Measurements from ENCODE around the gene PRKCD. TPM values are rescaled to one million over a fixed set of nuclear protein-coding genes. Genes with fewer than 3 reads are reported as not detected.

PRKCD gene
- total and polyA plus RNA-seq, 2 of the 4 experiments (the other 2 are of a cell fraction): 4.3 to 19.0 TPM

- no peak for TF ChIP-seq MXI1 (IDR thresholded peaks at IDR 0.05; ENCODE audit: borderline replicate concordance, low read depth, low read length)
- TF ChIP-seq CHD1 (IDR thresholded peaks at IDR 0.05; ENCODE audit: low read depth, low read length): no peak
Measured at GRCh38 chr3:53200501-53201498, 39.8 kb downstream of the PRKCD start (continued).

- BruUV-seq (replicated peaks): no TSS peak
- H2BK15ac ChIP-seq (ENCODE audit: low read depth, low read length): no peak overlapping the region
- ChIA-PET CTCF (no interaction called here), POLR2A (ENCODE audit: unreplicated experiment) (no interaction called here)
- no peak overlapping the region for H3K4ac ChIP-seq (ENCODE audit: low read depth, low read length)
- no peak overlapping the region for H2BK5ac ChIP-seq (ENCODE audit: low read depth, low read length, poor library complexity, severe bottlenecking)
- no peak overlapping the region for H3K18ac ChIP-seq (ENCODE audit: low read depth, low read length)
- H2AFZ ChIP-seq (replicated peaks; ENCODE audit: low read length, poor library complexity): no peak overlapping the region
- in situ Hi-C loops (cut with MboI; ENCODE audit: low sequenced_read_pairs) (loop anchor here (25.0 kb wide), 1 partner anchor 510 kb away; no protein-coding TSS in a partner anchor), dilution Hi-C loops (cut with HindIII; ENCODE audit: low sequenced_read_pairs, unreplicated experiment) (no loop called here), intact Hi-C loops (cut with micrococcal nuclease) (no loop called here)
- H4K5ac ChIP-seq (ENCODE audit: low read depth, low read length): no peak overlapping the region
- H2BK120ac ChIP-seq (ENCODE audit: low read depth, low read length): no peak overlapping the region
- H3K27ac ChIP-seq (ENCODE audit: insufficient read depth, low read length): no peak overlapping the region
- ATAC-seq (ENCODE audit: low read depth) (no peak), DNase-seq (no peak)
- no peak overlapping the region for H3K9ac ChIP-seq (ENCODE audit: low read depth, low read length)
- no peaks in the 10 kb centered on the region for H3K9me3 ChIP-seq (ENCODE audit: control insufficient read depth, insufficient read depth, low read length)
- H3K36me3 ChIP-seq (ENCODE audit: control insufficient read depth, insufficient read depth, low read length): no peaks in the 10 kb centered on the region
- H3K27me3 ChIP-seq (ENCODE audit: control insufficient read depth, insufficient read depth, low read length): no peaks in the 10 kb centered on the region; the same call in 1 of the 2 replicates
- no peak overlapping the region for H3K56ac ChIP-seq (ENCODE audit: extremely low read depth, insufficient read depth, low read length)
- no peak overlapping the region for H3K14ac ChIP-seq (replicated peaks; ENCODE audit: low read depth, low read length)
- H3K4me1 ChIP-seq (ENCODE audit: control insufficient read depth, insufficient read depth, low read length): no peaks in the 10 kb centered on the region
- H2BK20ac ChIP-seq (ENCODE audit: low read depth, low read length): no peak overlapping the region
- H3K4me2 ChIP-seq (ENCODE audit: low read depth, low read length): no peak overlapping the region
- H4K20me1 ChIP-seq (ENCODE audit: insufficient read depth, low read length): no peaks in the 10 kb centered on the region
- H3K79me1 ChIP-seq (ENCODE audit: low read depth in 1 of 2, low read length in 2 of 2): no peaks in the 10 kb centered on the region
- no peak overlapping the region for H3K4me3 ChIP-seq (ENCODE audit: insufficient read depth, low read depth, low read length)
- no peak overlapping the region for H4K8ac ChIP-seq (ENCODE audit: low read depth in 2 of 2, low read length in 2 of 2)
- H3K23ac ChIP-seq (ENCODE audit: low read depth, low read length): no peak overlapping the region
- WGBS, 2 experiments (ENCODE audit: extremely low coverage in 2 of 2, insufficient read length in 1 of 2): 86% methylated on average over 7 of the region's 14 CpGs; no CpG with 5 or more reads in 1 of the 2 experiments
- H2AK5ac ChIP-seq (ENCODE audit: low read depth, low read length): no peak overlapping the region
- no peak overlapping the region for H2AK9ac ChIP-seq (replicated peaks; ENCODE audit: low read depth, low read length, poor library complexity)
- H4K91ac ChIP-seq (ENCODE audit: insufficient read depth, low read depth, low read length): no peak overlapping the region
- no peaks in the 10 kb centered on the region for H3K9me1 ChIP-seq (ENCODE audit: insufficient read depth, low read length)
- TF ChIP-seq, protein P1, sequence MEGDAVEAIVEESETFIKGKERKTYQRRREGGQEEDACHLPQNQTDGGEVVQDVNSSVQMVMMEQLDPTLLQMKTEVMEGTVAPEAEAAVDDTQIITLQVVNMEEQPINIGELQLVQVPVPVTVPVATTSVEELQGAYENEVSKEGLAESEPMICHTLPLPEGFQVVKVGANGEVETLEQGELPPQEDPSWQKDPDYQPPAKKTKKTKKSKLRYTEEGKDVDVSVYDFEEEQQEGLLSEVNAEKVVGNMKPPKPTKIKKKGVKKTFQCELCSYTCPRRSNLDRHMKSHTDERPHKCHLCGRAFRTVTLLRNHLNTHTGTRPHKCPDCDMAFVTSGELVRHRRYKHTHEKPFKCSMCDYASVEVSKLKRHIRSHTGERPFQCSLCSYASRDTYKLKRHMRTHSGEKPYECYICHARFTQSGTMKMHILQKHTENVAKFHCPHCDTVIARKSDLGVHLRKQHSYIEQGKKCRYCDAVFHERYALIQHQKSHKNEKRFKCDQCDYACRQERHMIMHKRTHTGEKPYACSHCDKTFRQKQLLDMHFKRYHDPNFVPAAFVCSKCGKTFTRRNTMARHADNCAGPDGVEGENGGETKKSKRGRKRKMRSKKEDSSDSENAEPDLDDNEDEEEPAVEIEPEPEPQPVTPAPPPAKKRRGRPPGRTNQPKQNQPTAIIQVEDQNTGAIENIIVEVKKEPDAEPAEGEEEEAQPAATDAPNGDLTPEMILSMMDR (conservative IDR thresholded peaks at IDR 0.05; ENCODE audit: low read depth, low read length): no peak
- TF ChIP-seq MAZ (IDR thresholded peaks at IDR 0.05; ENCODE audit: borderline replicate concordance, low read depth, low read length) (no peak), RAD21 (IDR thresholded peaks at IDR 0.05; ENCODE audit: low read length) (no peak), SMC3 (IDR thresholded peaks at IDR 0.05; ENCODE audit: low read depth, low read length) (no peak), MAFK (IDR thresholded peaks at IDR 0.05; ENCODE audit: low read depth, low read length) (no peak), CEBPB (IDR thresholded peaks at IDR 0.05; ENCODE audit: low read depth, low read length) (no peak), RCOR1 (IDR thresholded peaks at IDR 0.05; ENCODE audit: insufficient replicate concordance, low read length) (no peak), BHLHE40 (IDR thresholded peaks at IDR 0.05; ENCODE audit: low read depth, low read length) (no peak), POLR2A (IDR thresholded peaks at IDR 0.05; ENCODE audit: low read depth, low read length) (no peak)
- TF ChIP-seq, protein P2, sequence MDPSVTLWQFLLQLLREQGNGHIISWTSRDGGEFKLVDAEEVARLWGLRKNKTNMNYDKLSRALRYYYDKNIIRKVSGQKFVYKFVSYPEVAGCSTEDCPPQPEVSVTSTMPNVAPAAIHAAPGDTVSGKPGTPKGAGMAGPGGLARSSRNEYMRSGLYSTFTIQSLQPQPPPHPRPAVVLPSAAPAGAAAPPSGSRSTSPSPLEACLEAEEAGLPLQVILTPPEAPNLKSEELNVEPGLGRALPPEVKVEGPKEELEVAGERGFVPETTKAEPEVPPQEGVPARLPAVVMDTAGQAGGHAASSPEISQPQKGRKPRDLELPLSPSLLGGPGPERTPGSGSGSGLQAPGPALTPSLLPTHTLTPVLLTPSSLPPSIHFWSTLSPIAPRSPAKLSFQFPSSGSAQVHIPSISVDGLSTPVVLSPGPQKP (IDR thresholded peaks at IDR 0.05; ENCODE audit: borderline replicate concordance, low read depth, low read length): no peak
Measured at GRCh38 chr3:53202331-53203015, 41.5 kb downstream of the PRKCD start.

All from IMR-90 (cell line).